Measurements from ENCODE around the gene MYMX. TPM values are rescaled to one million over a fixed set of nuclear protein-coding genes. Genes with fewer than 3 reads are reported as not detected.

Gene MYMX
- total and polyA plus RNA-seq, 2 donors from 2014 or later: 1.1 to 2.2 TPM

GRCh38 chr6:44237813-44238433 lies 21.2 kb downstream of the MYMX start:
- DNase-seq (peak; percentile 82 to 92 (median 91)), FAIRE-seq (no peak)
- TF ChIP-seq CTCF (IDR thresholded peaks at IDR 0.05; ENCODE audit: borderline replicate concordance, extremely low read depth, insufficient read depth): peak; percentile 92
- H3K27ac ChIP-seq (ENCODE audit: low read depth in 2 of 2, low read length in 2 of 2): peak overlapping the region; percentile 97 to 98
- no peaks in the 10 kb centered on the region for H3K36me3 ChIP-seq (ENCODE audit: control insufficient read depth in 2 of 3, insufficient read depth in 3 of 3, low read length in 3 of 3)
- H3K4me3 ChIP-seq (ENCODE audit: low read length in 3 of 3): peak overlapping the region; percentile 17 to 73 (median 69)
- peak overlapping the region; percentile 10 to 93 (median 82) for H3K9ac ChIP-seq (ENCODE audit: low read length in 3 of 3)
- no peaks in the 10 kb centered on the region for H3K9me3 ChIP-seq (ENCODE audit: control insufficient read depth in 2 of 3, insufficient read depth in 1 of 3, low read length in 3 of 3)
- peaks cover 0 to 27% (median 25%) of the 10 kb centered on the region in 3 donors for H3K4me1 ChIP-seq (ENCODE audit: control insufficient read depth in 2 of 3, insufficient read depth in 2 of 3, low read depth in 1 of 3, low read length in 3 of 3)
- no peaks in the 10 kb centered on the region for H3K27me3 ChIP-seq (ENCODE audit: control insufficient read depth, insufficient read depth, low read length)
- intact Hi-C loops (cut with DNase I): no loop called here

- H3K36me3 ChIP-seq (ENCODE audit: control insufficient read depth in 2 of 3, insufficient read depth in 3 of 3, low read length in 3 of 3): no peaks in the 10 kb centered on the region
- no peak overlapping the region for H3K4me3 ChIP-seq (ENCODE audit: low read length in 3 of 3)
- peak overlapping the region; percentile 97 to 98 for H3K27ac ChIP-seq (ENCODE audit: low read depth in 2 of 2, low read length in 2 of 2)
- TF ChIP-seq CTCF (IDR thresholded peaks at IDR 0.05; ENCODE audit: borderline replicate concordance, extremely low read depth, insufficient read depth): no peak
- FAIRE-seq: no peak
- no peaks in the 10 kb centered on the region for H3K27me3 ChIP-seq (ENCODE audit: control insufficient read depth, insufficient read depth, low read length)
- peak in 1 of 5 donors; percentile 25 for DNase-seq
- peaks cover 0 to 24% (median 20%) of the 10 kb centered on the region in 3 donors for H3K4me1 ChIP-seq (ENCODE audit: control insufficient read depth in 2 of 3, insufficient read depth in 2 of 3, low read depth in 1 of 3, low read length in 3 of 3)
- peak overlapping the region in 1 of 3 donors; percentile 93 for H3K9ac ChIP-seq (ENCODE audit: low read length in 3 of 3)
- intact Hi-C loops (cut with DNase I): no loop called here
- no peaks in the 10 kb centered on the region for H3K9me3 ChIP-seq (ENCODE audit: control insufficient read depth in 2 of 3, insufficient read depth in 1 of 3, low read length in 3 of 3)
Measured at GRCh38 chr6:44238687-44239350, 22.1 kb downstream of the MYMX start.

- FAIRE-seq: no peak
Measured at GRCh38 chr6:44243345-44243744, 26.6 kb downstream of the MYMX start.

More at GRCh38 chr6:44243345-44243744, 26.6 kb downstream of the MYMX start:
- H3K4me1 ChIP-seq (ENCODE audit: control insufficient read depth in 2 of 3, insufficient read depth in 2 of 3, low read depth in 1 of 3, low read length in 3 of 3): peaks cover 0 to 5% (median 0%) of the 10 kb centered on the region in 3 donors
- H3K36me3 ChIP-seq (ENCODE audit: control insufficient read depth in 2 of 3, insufficient read depth in 3 of 3, low read length in 3 of 3): peaks cover 0 to 2% (median 0%) of the 10 kb centered on the region in 3 donors
- intact Hi-C loops (cut with DNase I): no loop called here
- no peak overlapping the region for H3K4me3 ChIP-seq (ENCODE audit: low read length in 3 of 3)
- DNase-seq: no peak
- no peak for TF ChIP-seq CTCF (IDR thresholded peaks at IDR 0.05; ENCODE audit: borderline replicate concordance, extremely low read depth, insufficient read depth)
- H3K27ac ChIP-seq (ENCODE audit: low read depth in 2 of 2, low read length in 2 of 2): no peak overlapping the region
- H3K9me3 ChIP-seq (ENCODE audit: control insufficient read depth in 2 of 3, insufficient read depth in 1 of 3, low read length in 3 of 3): no peaks in the 10 kb centered on the region
- H3K27me3 ChIP-seq (ENCODE audit: control insufficient read depth, insufficient read depth, low read length): no peaks in the 10 kb centered on the region
- no peak overlapping the region for H3K9ac ChIP-seq (ENCODE audit: low read length in 3 of 3)

Measured in kidney (tissue), 14 donors.